GM18517 (cell line): ENCODE data around the gene LCA5L.

Source experiments
- ATAC-seq: cut with Tn5 transposase; IDR thresholded peaks from one replicate; pipeline ENCODE4 v1.9.1; 2021; ENCODE audit warnings: mild to moderate bottlenecking, moderate library complexity; ENCODE audit not compliant: unreplicated experiment

Gene LCA5L

DNA sequence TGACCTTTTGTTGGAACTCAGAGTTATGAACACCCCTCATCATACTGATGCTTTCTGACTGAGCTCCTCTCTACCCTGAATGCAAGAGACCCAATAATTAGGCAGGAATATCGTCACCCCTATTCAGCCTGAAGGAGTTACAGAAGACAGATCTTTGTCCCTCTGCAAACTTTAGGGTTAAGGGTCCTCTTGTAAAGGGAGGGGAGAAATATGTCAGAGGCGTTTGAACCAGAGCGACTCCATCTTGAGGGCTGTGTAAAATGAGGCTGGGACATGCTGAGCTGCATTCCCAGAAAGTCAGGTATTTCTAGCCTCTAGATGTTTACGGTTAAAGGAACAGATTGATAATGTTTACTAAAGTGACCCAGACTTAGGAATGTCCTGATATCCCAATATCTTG, 86.2 kb downstream of the LCA5L start:
- no peak for ATAC-seq
